HepG2 (cell line): ENCODE measurements around the gene POTEC. TPM values are rescaled to one million over a fixed set of nuclear protein-coding genes. Genes with fewer than 3 reads are reported as not detected.
"Not testable (repeated sequence)": the region's sequence is repeated elsewhere in the genome, so short reads cannot be mapped to it uniquely, and the experiment has no call there.

Experiments
- ATAC-seq: fragments of 200-7000 bp; cut with Tn5 transposase; 3 replicates; pipeline ENCODE4 v1.9.1; 2020; ENCODE audit warnings: mild to moderate bottlenecking, moderate library complexity
- BruUV-seq: library from RNA; stranded (reverse); fragments of 400-500 nt; replicated peaks from 2 replicates; lab custom pipeline; 2021; lab: Mats Ljungman, UMichigan
- CTCF ChIA-PET: fragments of 300-600 bp; formaldehyde crosslinking; extraction: SDS; loops from one replicate; lab custom pipeline; 2021; ENCODE audit warnings: low total read pairs, inconsistent platforms, low intra/inter-chr PET ratio; lab: Yijun Ruan, JAX
- POLR2A ChIA-PET: fragments of 350-600 bp; sonication (Branson Sonifier 250); formaldehyde crosslinking; loops from one replicate; lab custom pipeline; 2020; ENCODE audit warnings: antibody characterized with exemption, inconsistent platforms; lab: Yijun Ruan, JAX
- DNase-seq: peaks from one replicate; pipeline ENCODE4 v3.0.0-alpha.2; 2015; ENCODE audit warnings: low spot score
- FAIRE-seq: peaks from 3 replicates; lab custom pipeline; 2011; peaks lifted over from hg19 to GRCh38; lab: Jason Lieb, UNC
- H2AFZ ChIP-seq: one replicate; pipeline ENCODE4 v1.6.1; 2011; ENCODE audit warnings: low read length, inconsistent platforms
- H3K27ac ChIP-seq: fragments of 300-600 bp; 3 replicates; pipeline ENCODE4 v1.8.0; 2011; ENCODE audit warnings: mixed run types, mild to moderate bottlenecking, mixed read lengths, low read length, inconsistent platforms; ENCODE audit not compliant: insufficient read depth; ENCODE audit errors: extremely low read length
- H3K27me3 ChIP-seq, 2 experiments: fragments of 200-600 bp in 1 of 2; 2 replicates in 1 of 2; 3 replicates in 1 of 2; pipeline versions ENCODE4 v1.6.0 to v1.8.0; 2011; ENCODE audit warnings: low read length in 2 of 2, mild to moderate bottlenecking in 2 of 2, moderate library complexity in 2 of 2, inconsistent platforms in 1 of 2; ENCODE audit not compliant: insufficient read depth in 2 of 2, control insufficient read depth in 1 of 2
- H3K36me3 ChIP-seq, 2 experiments: fragments of 200-600 bp in 1 of 2; replicated peaks in 1 of 2; 2 replicates in 1 of 2; 3 replicates in 1 of 2; pipeline versions ENCODE4 v1.5.1 to v1.8.0; 2011; ENCODE audit warnings: low read length in 2 of 2, inconsistent platforms in 1 of 2; ENCODE audit not compliant: insufficient read depth in 2 of 2, control insufficient read depth in 1 of 2
- H3K4me1 ChIP-seq: 2 replicates; pipeline ENCODE4 v1.5.1; 2012; ENCODE audit warnings: low read length, inconsistent platforms; ENCODE audit not compliant: insufficient read depth
- H3K4me2 ChIP-seq: 2 replicates; pipeline ENCODE4 v1.6.0; 2011; ENCODE audit warnings: low read depth, low read length, inconsistent platforms
- H3K4me3 ChIP-seq, 3 experiments: fragments of 200-600 bp in 1 of 3; sonication (generic), shearing (Covaris generic) in 1 of 3; replicated peaks in 1 of 3; 2 replicates each; pipeline ENCODE4 v1.5.1; 2011 to 2016; ENCODE audit warnings: low read length in 3 of 3, inconsistent platforms in 2 of 3, low read depth in 2 of 3, mild to moderate bottlenecking in 2 of 3, control low read depth in 1 of 3, mixed read lengths in 1 of 3; ENCODE audit not compliant: insufficient read depth in 1 of 3
- H3K79me2 ChIP-seq: one replicate; pipeline ENCODE4 v1.6.1; 2011; ENCODE audit warnings: low read length, inconsistent platforms; ENCODE audit not compliant: insufficient read depth
- H3K9ac ChIP-seq: 2 replicates; pipeline ENCODE4 v1.6.0; 2011; ENCODE audit warnings: mild to moderate bottlenecking, low read depth, low read length, inconsistent platforms; ENCODE audit not compliant: insufficient read depth
- H3K9me3 ChIP-seq: 2 replicates; pipeline ENCODE4 v1.5.1; 2012; ENCODE audit warnings: mild to moderate bottlenecking, low read length
- H4K20me1 ChIP-seq: 2 replicates; pipeline ENCODE4 v1.6.0; 2011; ENCODE audit warnings: inconsistent platforms, mild to moderate bottlenecking, low read length, moderate library complexity; ENCODE audit not compliant: insufficient read depth
- WGBS: methylation state at CpG from one replicate; pipeline ENCODE4 v1.1.6; 2017; ENCODE audit warnings: low lambda C conversion rate; 5-methylcytosine and 5-hydroxymethylcytosine counted together
- in situ Hi-C: cut with HindIII; loops from 2 replicates; pipeline ENCODE4 v1.10.0; 2017; ENCODE audit warnings: low pct_unique_long_range_greater_than_20kb; ENCODE audit not compliant: extremely low pct_ligation_motif_present
- intact Hi-C: fragments of 100-400 bp; cut with micrococcal nuclease; formaldehyde crosslinking; loops from one replicate; pipeline ENCODE4 v1.10.0; 2022; ENCODE audit not compliant: unreplicated experiment
- polyA plus RNA-seq, 8 experiments: library from polyadenylated mRNA; depleted of rRNA in 3 of 8; stranded (reverse) in 7 of 8; unstranded in 1 of 8; fragments of >200 nt; fragmentation: Illumina TruSeq in 4 of 8; extraction: Trizol in 4 of 8; gene quantifications; 2 replicates each; pipeline versions ENCODE4 v1.2.1 to v1.2.3, GENCODE V29; 2011 to 2016; ENCODE audit warnings: low read depth in 4 of 8, missing spikeins in 1 of 8, mixed read lengths in 1 of 8; ENCODE audit not compliant: insufficient read depth in 1 of 8
- total RNA-seq, 5 experiments: library from RNA; depleted of rRNA; stranded (reverse); fragments of >200 nt; fragmentation: Illumina TruSeq; extraction: Trizol; gene quantifications; 2 replicates each; pipeline ENCODE4 v1.2.3, GENCODE V29; 2016; ENCODE audit warnings: low read depth in 1 of 5

The POTEC gene
- total and polyA plus RNA-seq, 2 of the 13 experiments (the other 11 are each of a cell fraction or from before 2014, with no cell fraction given) = not detected

- H3K27me3 ChIP-seq, H3K4me3 ChIP-seq, intact Hi-C loops, in situ Hi-C loops, DNase-seq, H3K27ac ChIP-seq, H4K20me1 ChIP-seq, H2AFZ ChIP-seq, H3K79me2 ChIP-seq, CTCF ChIA-PET, POLR2A ChIA-PET, H3K4me2 ChIP-seq, H3K4me1 ChIP-seq, H3K9ac ChIP-seq, FAIRE-seq, H3K9me3 ChIP-seq, ATAC-seq, BruUV-seq, H3K36me3 ChIP-seq: not testable (repeated sequence)
- WGBS = 64% methylated on average over 19 of the region's 47 CpGs
These were observed 54.0 kb downstream of the POTEC start for GRCh38 chr18:14489256-14490014.

- H3K9ac ChIP-seq, FAIRE-seq, H3K27ac ChIP-seq, H3K4me1 ChIP-seq, H3K4me3 ChIP-seq, intact Hi-C loops, DNase-seq, POLR2A ChIA-PET, H3K79me2 ChIP-seq, H3K27me3 ChIP-seq, H4K20me1 ChIP-seq, ATAC-seq, CTCF ChIA-PET, H3K4me2 ChIP-seq, in situ Hi-C loops, H2AFZ ChIP-seq, H3K9me3 ChIP-seq, H3K36me3 ChIP-seq, BruUV-seq: not testable (repeated sequence)
- WGBS = 65% methylated on average over 8 of the region's 17 CpGs
These were observed 54.6 kb downstream of the POTEC start for GRCh38 chr18:14488789-14489188.

- BruUV-seq, DNase-seq, H3K4me2 ChIP-seq, in situ Hi-C loops, H3K79me2 ChIP-seq, H3K36me3 ChIP-seq, ATAC-seq, H2AFZ ChIP-seq, H3K9me3 ChIP-seq, H3K9ac ChIP-seq, H3K27me3 ChIP-seq, FAIRE-seq, intact Hi-C loops, H3K27ac ChIP-seq, H3K4me1 ChIP-seq, H3K4me3 ChIP-seq, H4K20me1 ChIP-seq, POLR2A ChIA-PET, CTCF ChIA-PET: not testable (repeated sequence)
- 73% methylated on average over 15 of the region's 42 CpGs for WGBS
These were observed 56.3 kb downstream of the POTEC start for GRCh38 chr18:14486926-14487580.

GRCh38 chr18:14479076-14479475, 64.3 kb downstream of the POTEC start:
- H3K79me2 ChIP-seq, in situ Hi-C loops, H3K4me2 ChIP-seq, H3K4me1 ChIP-seq, H4K20me1 ChIP-seq, H3K4me3 ChIP-seq, ATAC-seq, intact Hi-C loops, CTCF ChIA-PET, H2AFZ ChIP-seq, H3K27me3 ChIP-seq, H3K9ac ChIP-seq, POLR2A ChIA-PET, H3K9me3 ChIP-seq, BruUV-seq, FAIRE-seq, H3K36me3 ChIP-seq, DNase-seq, H3K27ac ChIP-seq: not testable (repeated sequence)
- 80% methylated on average over 18 of the region's 18 CpGs for WGBS
